ENCODE data around the gene TMPRSS9. TPM values are rescaled to one million over a fixed set of nuclear protein-coding genes. Genes with fewer than 3 reads are reported as not detected.

The TMPRSS9 gene
- total RNA-seq, 1 experiment from 2014 or later: not detected

DNA sequence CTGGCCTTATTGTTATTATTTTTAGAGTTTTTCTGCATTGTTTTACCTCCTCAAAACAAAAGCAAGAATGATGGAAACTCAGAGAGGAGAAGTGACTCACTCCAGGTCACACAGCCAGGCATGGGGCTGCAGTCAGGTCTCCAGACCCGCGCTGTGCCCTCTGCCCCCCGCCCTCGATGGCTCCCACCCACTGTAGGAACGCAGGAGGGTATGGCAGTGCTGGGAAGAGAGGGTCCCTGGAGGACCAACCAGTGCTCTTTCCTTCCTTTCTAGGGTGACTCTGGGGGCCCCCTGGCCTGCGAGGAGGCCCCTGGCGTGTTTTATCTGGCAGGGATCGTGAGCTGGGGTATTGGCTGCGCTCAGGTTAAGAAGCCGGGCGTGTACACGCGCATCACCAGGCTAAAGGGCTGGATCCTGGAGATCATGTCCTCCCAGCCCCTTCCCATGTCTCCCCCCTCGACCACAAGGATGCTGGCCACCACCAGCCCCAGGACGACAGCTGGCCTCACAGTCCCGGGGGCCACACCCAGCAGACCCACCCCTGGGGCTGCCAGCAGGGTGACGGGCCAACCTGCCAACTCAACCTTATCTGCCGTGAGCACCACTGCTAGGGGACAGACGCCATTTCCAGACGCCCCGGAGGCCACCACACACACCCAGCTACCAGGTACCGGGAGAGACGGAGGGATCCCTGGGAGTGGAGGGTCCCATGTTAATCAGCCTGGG, 61.7 kb downstream of the TMPRSS9 start:
- Histone ChIP-seq H3K27ac (ENCODE audit: low read length) (no peak overlapping the region), H3F3A (ENCODE audit: low read length, unreplicated experiment) (no peaks in the 10 kb centered on the region), H3K9ac (ENCODE audit: low read length) (no peak overlapping the region), H3K4me3 (ENCODE audit: low read length) (no peak overlapping the region), H3K4me2 (ENCODE audit: low read length) (no peak overlapping the region), H3K4me1 (ENCODE audit: insufficient read depth, low read length) (peaks cover 12% of the 10 kb centered on the region; the same call in 1 of the 2 replicates), H2AFZ (ENCODE audit: low read length) (no peak overlapping the region), H4K20me1 (ENCODE audit: low read length) (0 out of 2 replicates have a peak, but pooled peaks cover 5% of the 10 kb centered on the region), H3K9me3 (ENCODE audit: low read length) (no peaks in the 10 kb centered on the region), H3K36me3 (ENCODE audit: low read depth, low read length) (no peaks in the 10 kb centered on the region), H3K27me3 (ENCODE audit: low read length) (no peaks in the 10 kb centered on the region), H3K79me2 (ENCODE audit: low read length) (peaks cover 29% of the 10 kb centered on the region), H3K9me2 (replicated peaks; ENCODE audit: low read length) (no peaks in the 10 kb centered on the region)
- CTCF ChIA-PET: no interaction called here
- ATAC-seq: no peak
- intact Hi-C loops (cut with micrococcal nuclease): no loop called here
- no TSS peak for BruUV-seq (replicated peaks)
- POLR2A ChIA-PET (ENCODE audit: unreplicated experiment): no interaction called here
- DNase-seq: no peak
- TF ChIP-seq EZH2phosphoT487 (IDR thresholded peaks at IDR 0.05; ENCODE audit: borderline replicate concordance, low read length) (no peak), EZH2 (IDR thresholded peaks at IDR 0.05; ENCODE audit: low read length, unreplicated experiment) (no peak)
- TF ChIP-seq, protein P1, sequence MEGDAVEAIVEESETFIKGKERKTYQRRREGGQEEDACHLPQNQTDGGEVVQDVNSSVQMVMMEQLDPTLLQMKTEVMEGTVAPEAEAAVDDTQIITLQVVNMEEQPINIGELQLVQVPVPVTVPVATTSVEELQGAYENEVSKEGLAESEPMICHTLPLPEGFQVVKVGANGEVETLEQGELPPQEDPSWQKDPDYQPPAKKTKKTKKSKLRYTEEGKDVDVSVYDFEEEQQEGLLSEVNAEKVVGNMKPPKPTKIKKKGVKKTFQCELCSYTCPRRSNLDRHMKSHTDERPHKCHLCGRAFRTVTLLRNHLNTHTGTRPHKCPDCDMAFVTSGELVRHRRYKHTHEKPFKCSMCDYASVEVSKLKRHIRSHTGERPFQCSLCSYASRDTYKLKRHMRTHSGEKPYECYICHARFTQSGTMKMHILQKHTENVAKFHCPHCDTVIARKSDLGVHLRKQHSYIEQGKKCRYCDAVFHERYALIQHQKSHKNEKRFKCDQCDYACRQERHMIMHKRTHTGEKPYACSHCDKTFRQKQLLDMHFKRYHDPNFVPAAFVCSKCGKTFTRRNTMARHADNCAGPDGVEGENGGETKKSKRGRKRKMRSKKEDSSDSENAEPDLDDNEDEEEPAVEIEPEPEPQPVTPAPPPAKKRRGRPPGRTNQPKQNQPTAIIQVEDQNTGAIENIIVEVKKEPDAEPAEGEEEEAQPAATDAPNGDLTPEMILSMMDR (conservative IDR thresholded peaks at IDR 0.05; ENCODE audit: low read depth, low read length): no peak

DNA sequence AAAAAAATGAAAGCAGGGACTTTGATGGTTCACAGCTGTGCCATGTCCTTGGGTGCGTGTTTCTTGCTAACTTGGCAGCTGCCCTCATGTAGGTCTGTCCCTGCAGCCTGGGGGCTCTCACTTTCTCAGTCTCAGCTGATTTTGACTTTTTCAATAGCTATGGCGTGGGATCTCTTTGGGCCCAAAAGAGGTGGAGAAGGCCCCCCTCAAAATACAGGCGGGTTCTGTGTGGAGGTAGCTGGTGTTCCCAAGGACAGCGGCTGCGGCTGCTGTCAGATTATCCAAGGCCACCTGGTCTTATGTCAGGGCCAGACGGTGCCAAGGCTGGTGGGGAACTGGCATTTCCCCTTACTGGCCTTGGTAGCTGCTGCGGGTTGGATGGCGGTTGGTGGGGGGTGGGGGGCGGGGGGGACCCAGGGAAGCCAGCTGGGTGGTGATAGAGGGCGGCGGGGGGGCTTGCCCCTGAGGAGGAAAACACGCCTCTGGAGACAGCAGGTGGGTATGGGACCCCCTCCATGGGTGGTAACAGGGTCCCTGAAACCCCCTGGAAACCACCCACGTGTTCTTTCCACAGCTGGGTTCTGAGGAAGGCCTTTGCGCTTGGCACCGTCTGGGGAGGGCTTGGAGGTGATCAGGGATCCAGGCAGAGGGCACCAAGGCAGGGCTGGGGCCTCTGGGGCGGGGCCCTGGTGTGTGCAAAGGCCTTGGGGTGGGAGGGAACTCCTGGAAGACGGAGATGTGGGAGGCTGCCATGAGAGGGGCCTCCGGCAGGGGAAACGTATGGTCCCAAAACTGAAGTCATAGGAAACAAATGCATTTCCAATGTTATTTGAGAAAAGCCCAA, 63.2 kb downstream of the TMPRSS9 start:
- Histone ChIP-seq H3K79me2 (ENCODE audit: low read length) (peaks cover 35% of the 10 kb centered on the region), H3K9me3 (ENCODE audit: low read length) (no peaks in the 10 kb centered on the region), H3F3A (ENCODE audit: low read length, unreplicated experiment) (peaks cover 4% of the 10 kb centered on the region), H3K9me2 (replicated peaks; ENCODE audit: low read length) (no peaks in the 10 kb centered on the region), H3K27ac (ENCODE audit: low read length) (no peak overlapping the region), H3K27me3 (ENCODE audit: low read length) (no peaks in the 10 kb centered on the region), H3K4me3 (ENCODE audit: low read length) (no peak overlapping the region), H3K36me3 (ENCODE audit: low read depth, low read length) (no peaks in the 10 kb centered on the region), H2AFZ (ENCODE audit: low read length) (no peak overlapping the region), H4K20me1 (ENCODE audit: low read length) (0 out of 2 replicates have a peak, but pooled peaks cover 5% of the 10 kb centered on the region), H3K4me1 (ENCODE audit: insufficient read depth, low read length) (peaks cover 12% of the 10 kb centered on the region; the same call in 1 of the 2 replicates), H3K4me2 (ENCODE audit: low read length) (no peak overlapping the region), H3K9ac (ENCODE audit: low read length) (no peak overlapping the region)
- no peak for DNase-seq
- POLR2A ChIA-PET (ENCODE audit: unreplicated experiment): interaction anchor here (0.6 kb wide), 1 partner anchor 188 kb away, joined by 9 read pairs; no protein-coding TSS in a partner anchor
- intact Hi-C loops (cut with micrococcal nuclease): no loop called here
- no TSS peak for BruUV-seq (replicated peaks)
- TF ChIP-seq, protein P1 (conservative IDR thresholded peaks at IDR 0.05; ENCODE audit: low read depth, low read length): no peak
- TF ChIP-seq EZH2phosphoT487 (IDR thresholded peaks at IDR 0.05; ENCODE audit: borderline replicate concordance, low read length) (no peak), EZH2 (IDR thresholded peaks at IDR 0.05; ENCODE audit: low read length, unreplicated experiment) (no peak)
- no peak for ATAC-seq
- CTCF ChIA-PET: no interaction called here

Data from PC-3 (cell line).